Tibial nerve (tissue), 4 donors: ENCODE measurements around the gene HIF1A. TPM values are rescaled to one million over a fixed set of nuclear protein-coding genes. Genes with fewer than 3 reads are reported as not detected.

Experiments used
- DNase-seq, 2 donors: peaks; one replicate each; pipeline ENCODE4 v3.0.0-alpha.2; 2019; ENCODE audit warnings: low spot score in 2 of 2
- H3K27ac ChIP-seq, 4 donors: fragments of 200-600 bp; sonication (generic) in 3 of 4; one replicate each; pipeline ENCODE4 v1.5.1; 2017 to 2019; ENCODE audit warnings: mild to moderate bottlenecking in 1 of 4
- H3K27me3 ChIP-seq, 2 donors: fragments of 200-600 bp; sonication (generic) in 1 of 2; one replicate each; pipeline versions ENCODE4 v1.5.1 to v1.6.0; 2017 to 2019
- H3K36me3 ChIP-seq, 3 donors: fragments of 200-600 bp; sonication (generic); one replicate each; pipeline ENCODE4 v1.5.1; 2018 to 2019
- H3K4me1 ChIP-seq, 4 donors: fragments of 200-600 bp; sonication (generic) in 3 of 4; one replicate each; pipeline ENCODE4 v1.5.1; 2017 to 2019
- H3K4me3 ChIP-seq, 4 donors: fragments of 200-600 bp; sonication (generic) in 3 of 4; one replicate each; pipeline ENCODE4 v1.5.1; 2017 to 2019; ENCODE audit warnings: mild to moderate bottlenecking in 1 of 4, moderate library complexity in 1 of 4
- H3K9me3 ChIP-seq, 4 donors: fragments of 200-600 bp; sonication (generic) in 3 of 4; one replicate each; pipeline ENCODE4 v1.5.1; 2017 to 2019
- EP300 ChIP-seq, 2 donors: sonication (generic); formaldehyde crosslinking; IDR thresholded peaks; one replicate each; pipeline ENCODE4 v1.6.1; 2017; ENCODE audit warnings: antibody characterized with exemption in 2 of 2, mild to moderate bottlenecking in 1 of 2
- POLR2A ChIP-seq, 2 donors: fragments of 450-650 bp; IDR thresholded peaks; one replicate each; pipeline ENCODE4 v1.6.1; 2017; ENCODE audit warnings: antibody characterized with exemption in 2 of 2, mild to moderate bottlenecking in 2 of 2, moderate library complexity in 2 of 2
- WGBS, 2 donors: methylation state at CpG; one replicate each; pipeline ENCODE4 v1.1.5; 2018; 5-methylcytosine and 5-hydroxymethylcytosine counted together
- total RNA-seq, 4 donors: library from RNA; depleted of rRNA; stranded (reverse); fragments of >200 nt; gene quantifications; one replicate each; pipeline ENCODE4 v1.1.0, GENCODE V29; 2016
- TF ChIP-seq, protein P1 (sequence below), 5 experiments: fragments of 200-600 bp in 3 of 5; fragments of 450-650 bp in 2 of 5; sonication (generic) in 3 of 5; IDR thresholded peaks; one replicate each; pipeline ENCODE4 v1.5.1; 2016 to 2019; ENCODE audit warnings: antibody characterized with exemption in 5 of 5, mild to moderate bottlenecking in 3 of 5, moderate library complexity in 2 of 5

HIF1A gene
- total RNA-seq, 4 donors from 2014 or later = 37.9 to 80.4 (median 59.4) TPM

DNA sequence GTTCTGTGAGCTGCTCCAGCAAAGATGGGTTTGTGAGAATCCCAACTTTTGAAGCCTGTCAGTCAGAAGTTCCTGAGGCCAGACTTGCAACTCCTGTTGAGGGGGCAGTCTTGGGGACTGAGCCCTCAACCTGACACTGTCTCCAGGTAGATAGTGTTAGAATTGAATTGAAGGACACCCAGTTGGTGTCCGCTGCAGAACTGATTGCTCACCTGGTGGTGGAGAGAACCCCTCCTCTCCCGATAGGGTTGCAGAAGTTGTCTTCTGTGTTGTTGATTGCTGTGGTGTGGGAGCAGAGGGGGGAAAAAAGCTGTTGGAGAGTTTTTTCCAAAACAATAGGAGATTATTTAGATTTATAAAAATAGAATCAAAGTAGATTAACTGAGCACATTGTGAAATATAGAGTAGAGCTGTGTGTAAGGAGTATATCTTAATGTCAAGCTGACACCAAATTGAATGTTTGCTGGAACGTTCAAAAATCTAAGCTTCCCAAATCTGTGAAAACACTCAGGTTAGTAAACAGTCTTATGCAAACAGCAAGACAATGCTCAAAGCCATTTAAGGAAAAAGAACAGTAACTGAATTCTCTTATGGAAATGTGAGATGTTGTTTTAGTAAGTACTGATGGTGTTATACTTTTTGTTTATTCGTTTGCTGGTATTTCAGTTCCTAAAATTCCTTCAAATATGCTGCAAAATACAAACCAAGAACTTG is 18.6 kb downstream of the HIF1A start:
- no peak for TF ChIP-seq EP300 (IDR thresholded peaks at IDR 0.05)
- TF ChIP-seq, protein P1, sequence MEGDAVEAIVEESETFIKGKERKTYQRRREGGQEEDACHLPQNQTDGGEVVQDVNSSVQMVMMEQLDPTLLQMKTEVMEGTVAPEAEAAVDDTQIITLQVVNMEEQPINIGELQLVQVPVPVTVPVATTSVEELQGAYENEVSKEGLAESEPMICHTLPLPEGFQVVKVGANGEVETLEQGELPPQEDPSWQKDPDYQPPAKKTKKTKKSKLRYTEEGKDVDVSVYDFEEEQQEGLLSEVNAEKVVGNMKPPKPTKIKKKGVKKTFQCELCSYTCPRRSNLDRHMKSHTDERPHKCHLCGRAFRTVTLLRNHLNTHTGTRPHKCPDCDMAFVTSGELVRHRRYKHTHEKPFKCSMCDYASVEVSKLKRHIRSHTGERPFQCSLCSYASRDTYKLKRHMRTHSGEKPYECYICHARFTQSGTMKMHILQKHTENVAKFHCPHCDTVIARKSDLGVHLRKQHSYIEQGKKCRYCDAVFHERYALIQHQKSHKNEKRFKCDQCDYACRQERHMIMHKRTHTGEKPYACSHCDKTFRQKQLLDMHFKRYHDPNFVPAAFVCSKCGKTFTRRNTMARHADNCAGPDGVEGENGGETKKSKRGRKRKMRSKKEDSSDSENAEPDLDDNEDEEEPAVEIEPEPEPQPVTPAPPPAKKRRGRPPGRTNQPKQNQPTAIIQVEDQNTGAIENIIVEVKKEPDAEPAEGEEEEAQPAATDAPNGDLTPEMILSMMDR (IDR thresholded peaks at IDR 0.05) = no peak
- WGBS, 2 donors = 65 to 68% methylated on average over 4 of the region's 4 CpGs
- H3K36me3 ChIP-seq = no peaks in the 10 kb centered on the region
- H3K4me1 ChIP-seq = peaks cover 0 to 56% (median 10%) of the 10 kb centered on the region in 4 donors
- H3K27ac ChIP-seq = no peak overlapping the region
- no peak for DNase-seq
- H3K9me3 ChIP-seq = no peaks in the 10 kb centered on the region
- H3K4me3 ChIP-seq = no peak overlapping the region
- no peaks in the 10 kb centered on the region for H3K27me3 ChIP-seq

DNA sequence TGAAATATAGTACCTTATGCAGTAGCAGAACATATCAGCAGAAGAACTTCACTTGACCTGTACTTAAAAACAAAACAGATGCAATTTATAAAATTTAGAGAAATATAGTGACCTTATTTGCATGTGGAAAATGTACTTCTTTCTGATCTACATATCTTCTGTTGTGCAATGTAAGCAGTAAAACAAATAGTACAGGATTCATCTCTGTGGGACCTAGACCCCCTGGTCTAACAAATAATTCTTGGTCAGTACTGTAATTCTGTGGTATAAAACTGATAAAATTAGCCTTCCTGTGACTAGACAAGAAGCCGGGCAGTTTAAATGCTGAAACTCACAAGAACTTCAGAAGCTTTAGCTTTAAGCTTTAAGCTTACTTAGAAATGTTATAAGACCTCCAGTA is 21.6 kb downstream of the HIF1A start:
- H3K36me3 ChIP-seq = peaks cover 0 to 4% (median 0%) of the 10 kb centered on the region in 3 donors
- WGBS, 2 donors = 68 to 89% methylated on average over 1 of the region's 1 CpG
- H3K4me3 ChIP-seq = no peak overlapping the region
- H3K4me1 ChIP-seq = peaks cover 0 to 55% (median 8%) of the 10 kb centered on the region in 4 donors
- no peak for DNase-seq
- no peaks in the 10 kb centered on the region for H3K9me3 ChIP-seq
- TF ChIP-seq, protein P1 (IDR thresholded peaks at IDR 0.05) = no peak
- TF ChIP-seq EP300 (IDR thresholded peaks at IDR 0.05) (no peak), POLR2A (IDR thresholded peaks at IDR 0.05) (no peak)
- no peaks in the 10 kb centered on the region for H3K27me3 ChIP-seq
- H3K27ac ChIP-seq = no peak overlapping the region

DNA sequence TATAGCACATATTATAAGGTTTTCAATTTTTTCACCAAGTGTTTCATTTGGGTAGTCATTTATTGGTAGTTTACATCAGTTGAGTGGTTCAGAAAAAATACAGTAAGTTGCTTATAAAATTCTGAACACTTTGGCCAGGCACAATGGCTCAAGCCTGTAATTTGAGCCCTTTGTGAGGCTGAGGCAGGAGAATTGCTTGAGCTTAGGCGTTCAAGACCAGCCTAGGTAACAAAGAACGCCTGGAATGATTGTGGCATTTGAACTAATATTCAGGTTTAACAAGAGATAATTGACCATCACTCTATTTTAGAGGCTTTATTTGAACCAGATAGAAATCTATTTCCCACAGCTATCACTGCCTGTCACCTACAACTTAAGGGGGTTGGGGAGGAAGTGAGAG is 22.7 kb downstream of the HIF1A start:
- peaks cover 0 to 46% (median 7%) of the 10 kb centered on the region in 4 donors for H3K4me1 ChIP-seq
- 93% methylated on average over 2 of the region's 2 CpGs for WGBS, 2 donors

DNA sequence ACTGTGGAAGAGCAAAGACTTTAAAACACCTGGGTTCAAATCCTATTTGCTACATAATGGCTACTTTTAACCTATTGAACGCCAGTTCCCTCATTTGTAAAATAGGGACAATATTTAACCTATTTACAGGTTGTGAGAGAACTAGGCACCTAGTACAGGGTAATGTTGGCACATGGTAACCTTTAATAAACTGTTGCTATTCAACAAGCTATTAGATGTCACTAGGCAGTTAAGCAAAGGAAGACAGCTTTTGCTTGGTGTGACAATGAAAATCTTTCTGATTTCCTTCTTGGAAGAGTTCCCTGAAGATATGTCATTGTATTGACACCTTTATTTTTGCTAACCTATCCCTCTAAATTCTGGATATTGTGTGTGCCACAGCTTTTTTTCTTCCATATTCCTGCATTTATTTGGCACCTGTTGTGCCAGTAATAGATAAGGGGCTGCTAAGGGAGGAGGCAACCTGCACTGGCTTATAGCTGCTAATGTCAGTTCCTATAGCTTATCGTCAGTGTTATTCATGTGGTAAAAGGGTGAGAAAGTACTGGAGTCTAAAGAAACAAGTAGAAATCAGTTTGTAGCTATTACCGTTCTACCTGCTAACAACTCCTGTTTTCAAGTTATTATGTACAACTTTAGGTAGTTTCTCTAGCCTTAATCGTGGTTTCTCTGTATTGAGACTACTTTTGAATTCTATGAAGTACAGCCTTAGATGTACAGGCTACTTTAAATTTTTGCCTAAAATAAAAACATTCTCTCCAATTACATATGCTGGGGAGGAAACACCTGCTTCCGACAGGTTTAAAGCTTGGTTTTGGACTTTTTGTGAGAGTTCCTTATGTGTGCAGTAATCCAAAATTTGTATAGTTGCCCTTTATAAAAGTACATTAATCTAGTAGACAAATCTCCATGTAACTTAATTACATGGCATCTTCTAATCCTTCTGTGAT is 24.3 kb downstream of the HIF1A start:
- Histone ChIP-seq H3K27me3 (no peaks in the 10 kb centered on the region), H3K4me1 (peaks cover 0 to 35% (median 7%) of the 10 kb centered on the region in 4 donors), H3K4me3 (no peak overlapping the region), H3K9me3 (no peaks in the 10 kb centered on the region), H3K27ac (no peak overlapping the region), H3K36me3 (peaks cover 0 to 25% (median 0%) of the 10 kb centered on the region in 3 donors)
- 80 to 81% methylated on average over 5 of the region's 5 CpGs for WGBS, 2 donors
- no peak for TF ChIP-seq EP300 (IDR thresholded peaks at IDR 0.05)
- TF ChIP-seq, protein P1 (IDR thresholded peaks at IDR 0.05) = no peak
- no peak for TF ChIP-seq POLR2A (IDR thresholded peaks at IDR 0.05)
- no peak for DNase-seq

More for the DNA sequence above, 22.7 kb downstream of the HIF1A start:
- TF ChIP-seq, protein P1 (IDR thresholded peaks at IDR 0.05) = no peak
- no peak for TF ChIP-seq EP300 (IDR thresholded peaks at IDR 0.05)
- TF ChIP-seq POLR2A (IDR thresholded peaks at IDR 0.05) = no peak
- no peak overlapping the region for H3K27ac ChIP-seq
- no peak for DNase-seq
- no peak overlapping the region for H3K4me3 ChIP-seq
- no peaks in the 10 kb centered on the region for H3K9me3 ChIP-seq
- no peaks in the 10 kb centered on the region for H3K27me3 ChIP-seq
- H3K36me3 ChIP-seq = peaks cover 0 to 14% (median 0%) of the 10 kb centered on the region in 3 donors

DNA sequence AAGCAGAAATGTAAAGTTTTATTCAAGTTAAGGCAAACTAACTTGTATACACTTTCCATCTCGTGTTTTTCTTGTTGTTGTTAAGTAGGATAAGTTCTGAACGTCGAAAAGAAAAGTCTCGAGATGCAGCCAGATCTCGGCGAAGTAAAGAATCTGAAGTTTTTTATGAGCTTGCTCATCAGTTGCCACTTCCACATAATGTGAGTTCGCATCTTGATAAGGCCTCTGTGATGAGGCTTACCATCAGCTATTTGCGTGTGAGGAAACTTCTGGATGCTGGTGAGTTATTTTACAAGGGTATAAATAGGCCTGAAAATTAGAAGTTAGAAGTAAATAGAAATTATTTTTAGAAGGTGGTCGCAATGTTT is 25.0 kb downstream of the HIF1A start:
- no peak for DNase-seq
- 75 to 82% methylated on average over 9 of the region's 9 CpGs for WGBS, 2 donors
- Histone ChIP-seq H3K4me3 (no peak overlapping the region), H3K9me3 (no peaks in the 10 kb centered on the region), H3K27ac (no peak overlapping the region), H3K36me3 (peaks cover 0 to 31% (median 0%) of the 10 kb centered on the region in 3 donors), H3K4me1 (peaks cover 0 to 35% (median 6%) of the 10 kb centered on the region in 4 donors), H3K27me3 (no peaks in the 10 kb centered on the region)
- TF ChIP-seq, protein P1 (IDR thresholded peaks at IDR 0.05) = no peak
- TF ChIP-seq EP300 (IDR thresholded peaks at IDR 0.05) (no peak), POLR2A (IDR thresholded peaks at IDR 0.05) (no peak)
